ENCODE results near the gene PNMA8A. TPM values are rescaled to one million over a fixed set of nuclear protein-coding genes. Genes with fewer than 3 reads are reported as not detected.

PNMA8A gene
- total and polyA plus RNA-seq, 2 experiments from 2014 or later, result 17.8 to 21.7 TPM

DNA sequence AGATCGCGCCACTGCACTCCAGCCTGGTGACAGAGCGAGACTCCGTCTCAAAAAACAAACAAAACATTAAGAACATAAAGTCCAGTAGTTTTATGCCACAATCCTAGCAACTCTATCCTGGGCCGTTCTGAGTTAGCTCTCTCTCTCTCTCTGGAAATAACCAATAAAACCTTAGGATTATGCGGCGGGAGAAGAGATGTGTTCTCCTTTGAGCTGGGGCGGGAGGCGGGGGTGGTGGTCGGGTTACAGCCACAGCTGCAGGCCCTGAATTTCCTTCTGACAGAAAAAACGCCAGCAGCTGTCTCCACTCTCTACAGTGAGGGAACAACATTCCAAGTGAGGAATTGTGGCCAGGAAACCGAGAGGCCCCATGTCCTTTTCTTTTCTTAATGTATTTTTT, 9.1 kb upstream of the PNMA8A start:
- peak overlapping the region; percentile 82; the same call in 1 of the 2 replicates for H3K27ac ChIP-seq (ENCODE audit: low read depth)
- ATAC-seq, result peak; percentile 85
- peaks cover 8% of the 10 kb centered on the region for H3K27me3 Mint-ChIP-seq (ENCODE audit: insufficient read depth, low read depth, poor library complexity)

More for the DNA sequence above, 9.1 kb upstream of the PNMA8A start:
- peak; percentile 71 for DNase-seq (ENCODE audit: low spot score)
- Mint-ChIP-seq H3K36me3 (ENCODE audit: low read depth) (no peaks in the 10 kb centered on the region), H3K4me1 (peaks cover 21% of the 10 kb centered on the region), H3K4me3 (no peak overlapping the region), H3K27ac (peak overlapping the region; percentile 72; the same call in 1 of the 2 replicates), H3K9me3 (no peaks in the 10 kb centered on the region)
- H3F3A ChIP-seq (replicated peaks; ENCODE audit: low read depth), result no peaks in the 10 kb centered on the region
- no peak for TF ChIP-seq EZH2 (IDR thresholded peaks at IDR 0.05; ENCODE audit: low read depth, unreplicated experiment)
- no peak for TF ChIP-seq JUNB (IDR thresholded peaks at IDR 0.05; ENCODE audit: unreplicated experiment)
- no peak for TF ChIP-seq CREB1 (CRISPR knock-in tag; IDR thresholded peaks at IDR 0.05; ENCODE audit: low read depth)
- no peak for TF ChIP-seq ZNF462 (CRISPR knock-in tag; IDR thresholded peaks at IDR 0.05)
- TF ChIP-seq, protein P1, sequence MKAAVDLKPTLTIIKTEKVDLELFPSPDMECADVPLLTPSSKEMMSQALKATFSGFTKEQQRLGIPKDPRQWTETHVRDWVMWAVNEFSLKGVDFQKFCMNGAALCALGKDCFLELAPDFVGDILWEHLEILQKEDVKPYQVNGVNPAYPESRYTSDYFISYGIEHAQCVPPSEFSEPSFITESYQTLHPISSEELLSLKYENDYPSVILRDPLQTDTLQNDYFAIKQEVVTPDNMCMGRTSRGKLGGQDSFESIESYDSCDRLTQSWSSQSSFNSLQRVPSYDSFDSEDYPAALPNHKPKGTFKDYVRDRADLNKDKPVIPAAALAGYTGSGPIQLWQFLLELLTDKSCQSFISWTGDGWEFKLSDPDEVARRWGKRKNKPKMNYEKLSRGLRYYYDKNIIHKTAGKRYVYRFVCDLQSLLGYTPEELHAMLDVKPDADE (IDR thresholded peaks at IDR 0.05), result no peak
- TF ChIP-seq EZH2phosphoT487 (IDR thresholded peaks at IDR 0.05; ENCODE audit: unreplicated experiment), result no peak
- no peak for TF ChIP-seq POLR2AphosphoS5 (IDR thresholded peaks at IDR 0.05; ENCODE audit: low read depth)
- TF ChIP-seq ZNF331 (CRISPR knock-in tag; IDR thresholded peaks at IDR 0.05; ENCODE audit: low read depth), result no peak
- TF ChIP-seq STAT1 (IDR thresholded peaks at IDR 0.05; ENCODE audit: unreplicated experiment), result no peak
- TF ChIP-seq ZNF114 (CRISPR knock-in tag; IDR thresholded peaks at IDR 0.05), result no peak
- TF ChIP-seq, protein P2, sequence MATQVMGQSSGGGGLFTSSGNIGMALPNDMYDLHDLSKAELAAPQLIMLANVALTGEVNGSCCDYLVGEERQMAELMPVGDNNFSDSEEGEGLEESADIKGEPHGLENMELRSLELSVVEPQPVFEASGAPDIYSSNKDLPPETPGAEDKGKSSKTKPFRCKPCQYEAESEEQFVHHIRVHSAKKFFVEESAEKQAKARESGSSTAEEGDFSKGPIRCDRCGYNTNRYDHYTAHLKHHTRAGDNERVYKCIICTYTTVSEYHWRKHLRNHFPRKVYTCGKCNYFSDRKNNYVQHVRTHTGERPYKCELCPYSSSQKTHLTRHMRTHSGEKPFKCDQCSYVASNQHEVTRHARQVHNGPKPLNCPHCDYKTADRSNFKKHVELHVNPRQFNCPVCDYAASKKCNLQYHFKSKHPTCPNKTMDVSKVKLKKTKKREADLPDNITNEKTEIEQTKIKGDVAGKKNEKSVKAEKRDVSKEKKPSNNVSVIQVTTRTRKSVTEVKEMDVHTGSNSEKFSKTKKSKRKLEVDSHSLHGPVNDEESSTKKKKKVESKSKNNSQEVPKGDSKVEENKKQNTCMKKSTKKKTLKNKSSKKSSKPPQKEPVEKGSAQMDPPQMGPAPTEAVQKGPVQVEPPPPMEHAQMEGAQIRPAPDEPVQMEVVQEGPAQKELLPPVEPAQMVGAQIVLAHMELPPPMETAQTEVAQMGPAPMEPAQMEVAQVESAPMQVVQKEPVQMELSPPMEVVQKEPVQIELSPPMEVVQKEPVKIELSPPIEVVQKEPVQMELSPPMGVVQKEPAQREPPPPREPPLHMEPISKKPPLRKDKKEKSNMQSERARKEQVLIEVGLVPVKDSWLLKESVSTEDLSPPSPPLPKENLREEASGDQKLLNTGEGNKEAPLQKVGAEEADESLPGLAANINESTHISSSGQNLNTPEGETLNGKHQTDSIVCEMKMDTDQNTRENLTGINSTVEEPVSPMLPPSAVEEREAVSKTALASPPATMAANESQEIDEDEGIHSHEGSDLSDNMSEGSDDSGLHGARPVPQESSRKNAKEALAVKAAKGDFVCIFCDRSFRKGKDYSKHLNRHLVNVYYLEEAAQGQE (IDR thresholded peaks at IDR 0.05; ENCODE audit: unreplicated experiment), result no peak
- no peak for TF ChIP-seq CTCF (conservative IDR thresholded peaks at IDR 0.05; ENCODE audit: low read depth in 2 of 2)
- TF ChIP-seq NANOG (IDR thresholded peaks at IDR 0.05; ENCODE audit: borderline replicate concordance), result no peak
- peak overlapping the region; percentile 72 for H3K4me2 ChIP-seq
- no peaks in the 10 kb centered on the region for H3K27me3 ChIP-seq (ENCODE audit: insufficient read depth)
- H3K9me2 ChIP-seq (ENCODE audit: insufficient read depth), result no peaks in the 10 kb centered on the region
- H4K20me1 ChIP-seq (replicated peaks; ENCODE audit: insufficient read depth), result no peaks in the 10 kb centered on the region
- H3K4me3 ChIP-seq, result no peak overlapping the region
- H2AFZ ChIP-seq, result no peak overlapping the region
- H3K4me1 ChIP-seq (ENCODE audit: insufficient read depth), result peaks cover 14% of the 10 kb centered on the region
- H3K36me3 ChIP-seq (ENCODE audit: insufficient read depth), result no peaks in the 10 kb centered on the region
- no peaks in the 10 kb centered on the region for H3K79me2 ChIP-seq (replicated peaks; ENCODE audit: insufficient read depth)
